Measurements from ENCODE around the gene RABL3.
"Not testable (repeated sequence)": the region's sequence is repeated elsewhere in the genome, so short reads cannot be mapped to it uniquely, and the experiment has no call there.

Gene RABL3

GRCh38 chr3:120642368-120642948, 99.9 kb downstream of the RABL3 start:
- DNase-seq, result peak; percentile 2

- no peak for DNase-seq
Observed at GRCh38 chr3:120641696-120642246, 100.5 kb downstream of the RABL3 start.

- no peak for DNase-seq
Observed at GRCh38 chr3:120640231-120640630, 102.1 kb downstream of the RABL3 start.

GRCh38 chr3:120638820-120639219, 103.5 kb downstream of the RABL3 start:
- DNase-seq, result not testable (repeated sequence)

- DNase-seq, result no peak
Observed at GRCh38 chr3:120637851-120638559, 104.3 kb downstream of the RABL3 start.

GRCh38 chr3:120636795-120637401, 105.4 kb downstream of the RABL3 start:
- no peak for DNase-seq

All from CD4-positive, alpha-beta T cell treated with Interferon gamma for 1 hour (primary cell).